Keratinocyte (primary cell): ENCODE measurements around the gene IER5.

Experiments used
- EZH2 ChIP-seq: IDR thresholded peaks from one replicate; pipeline ENCODE4 v1.6.1; 2012; ENCODE audit warnings: inconsistent platforms, mild to moderate bottlenecking, low read length, moderate library complexity
- TF ChIP-seq, protein P1 (sequence below), 3 experiments: IDR thresholded peaks in 1 of 3; conservative IDR thresholded peaks in 1 of 3; optimal IDR thresholded peaks in 1 of 3; 2 replicates in 2 of 3; 3 replicates in 1 of 3; pipeline versions ENCODE3 to v1.5.1; 2011; ENCODE audit warnings: low read length in 3 of 3, mild to moderate bottlenecking in 3 of 3, moderate library complexity in 2 of 3, control low read depth in 1 of 3, inconsistent platforms in 1 of 3; ENCODE audit not compliant: insufficient read depth in 2 of 3; ENCODE audit errors: extremely low read depth in 1 of 3

DNA sequence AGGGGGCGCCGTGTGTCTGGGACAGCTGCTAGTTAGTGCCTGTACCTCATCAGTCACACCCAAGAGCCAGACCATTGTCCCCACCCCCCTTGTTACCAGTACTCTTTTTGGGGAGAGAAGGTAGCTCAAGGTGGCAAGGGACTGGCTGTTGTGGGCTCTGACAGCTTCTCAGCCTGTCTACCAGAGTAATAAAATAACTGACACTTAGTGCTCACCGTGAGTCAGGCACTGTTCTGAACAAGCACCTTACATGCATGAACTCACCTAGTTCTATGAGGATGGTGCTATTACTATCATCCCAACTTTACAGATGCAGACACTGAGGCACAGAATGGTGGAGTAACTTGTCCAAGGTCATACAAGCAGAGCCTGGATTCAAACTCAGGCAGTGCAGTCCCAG, 34.7 kb downstream of the IER5 start:
- TF ChIP-seq, protein P1, sequence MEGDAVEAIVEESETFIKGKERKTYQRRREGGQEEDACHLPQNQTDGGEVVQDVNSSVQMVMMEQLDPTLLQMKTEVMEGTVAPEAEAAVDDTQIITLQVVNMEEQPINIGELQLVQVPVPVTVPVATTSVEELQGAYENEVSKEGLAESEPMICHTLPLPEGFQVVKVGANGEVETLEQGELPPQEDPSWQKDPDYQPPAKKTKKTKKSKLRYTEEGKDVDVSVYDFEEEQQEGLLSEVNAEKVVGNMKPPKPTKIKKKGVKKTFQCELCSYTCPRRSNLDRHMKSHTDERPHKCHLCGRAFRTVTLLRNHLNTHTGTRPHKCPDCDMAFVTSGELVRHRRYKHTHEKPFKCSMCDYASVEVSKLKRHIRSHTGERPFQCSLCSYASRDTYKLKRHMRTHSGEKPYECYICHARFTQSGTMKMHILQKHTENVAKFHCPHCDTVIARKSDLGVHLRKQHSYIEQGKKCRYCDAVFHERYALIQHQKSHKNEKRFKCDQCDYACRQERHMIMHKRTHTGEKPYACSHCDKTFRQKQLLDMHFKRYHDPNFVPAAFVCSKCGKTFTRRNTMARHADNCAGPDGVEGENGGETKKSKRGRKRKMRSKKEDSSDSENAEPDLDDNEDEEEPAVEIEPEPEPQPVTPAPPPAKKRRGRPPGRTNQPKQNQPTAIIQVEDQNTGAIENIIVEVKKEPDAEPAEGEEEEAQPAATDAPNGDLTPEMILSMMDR (optimal IDR thresholded peaks at IDR 0.05 in 1 of 3, IDR thresholded peaks at IDR 0.05 in 1 of 3, conservative IDR thresholded peaks at IDR 0.05 in 1 of 3; ENCODE audit: extremely low read depth in 1 of 3, insufficient read depth in 2 of 3, low read length in 3 of 3) = no peak
- no peak for TF ChIP-seq EZH2
